H9 (cell line): ENCODE results near the gene PRTN3. TPM values are rescaled to one million over a fixed set of nuclear protein-coding genes. Genes with fewer than 3 reads are reported as not detected.

Experiments used
- DNase-seq: peaks from one replicate; pipeline ENCODE4 v3.0.0-alpha.2; 2017
- H2AFZ ChIP-seq: one replicate; pipeline ENCODE4 v1.6.1; 2013; ENCODE audit warnings: mild to moderate bottlenecking, low read length, control low read depth, moderate library complexity
- H2AK5ac ChIP-seq: 2 replicates; pipeline ENCODE4 v1.6.1; 2013; ENCODE audit warnings: low read length, control low read depth, mixed read lengths; ENCODE audit not compliant: insufficient read length
- H2BK120ac ChIP-seq: one replicate; pipeline ENCODE4 v1.6.1; 2013; ENCODE audit warnings: low read depth, mild to moderate bottlenecking, low read length, control low read depth, inconsistent platforms; ENCODE audit not compliant: poor library complexity, severe bottlenecking
- H2BK12ac ChIP-seq: 2 replicates; pipeline ENCODE4 v1.6.1; 2013; ENCODE audit warnings: low read length, control low read depth, mixed read lengths, low read depth; ENCODE audit not compliant: insufficient read length
- H2BK15ac ChIP-seq: 2 replicates; pipeline ENCODE4 v1.6.1; 2013; ENCODE audit warnings: low read depth, low read length, control low read depth
- H2BK20ac ChIP-seq: one replicate; pipeline ENCODE4 v1.6.1; 2013; ENCODE audit warnings: low read depth, mild to moderate bottlenecking, low read length, control low read depth, inconsistent platforms; ENCODE audit not compliant: poor library complexity, severe bottlenecking
- H2BK5ac ChIP-seq: 2 replicates; pipeline ENCODE4 v1.6.1; 2013; ENCODE audit warnings: low read length, control low read depth, mixed read lengths; ENCODE audit not compliant: insufficient read length
- H3K14ac ChIP-seq: 2 replicates; pipeline ENCODE4 v1.6.1; 2013; ENCODE audit warnings: low read length, control low read depth; ENCODE audit not compliant: insufficient read depth
- H3K18ac ChIP-seq: 2 replicates; pipeline ENCODE4 v1.6.1; 2013; ENCODE audit warnings: low read depth, mild to moderate bottlenecking, mixed read lengths, low read length, control low read depth; ENCODE audit not compliant: insufficient read length
- H3K23ac ChIP-seq: 2 replicates; pipeline ENCODE4 v1.6.1; 2013; ENCODE audit warnings: low read length, control low read depth, mixed read lengths, low read depth; ENCODE audit not compliant: insufficient read length
- H3K23me2 ChIP-seq: 2 replicates; pipeline ENCODE4 v1.6.1; 2013; ENCODE audit warnings: low read depth, mild to moderate bottlenecking, mixed read lengths, low read length, control low read depth; ENCODE audit not compliant: insufficient read length, poor library complexity, severe bottlenecking
- H3K27ac ChIP-seq: 2 replicates; pipeline ENCODE4 v1.5.1; 2013; ENCODE audit warnings: low read length, control low read depth, mixed read lengths, low read depth; ENCODE audit not compliant: insufficient read length
- H3K27me3 ChIP-seq: 2 replicates; pipeline ENCODE4 v1.6.1; 2013; ENCODE audit warnings: low read length, control low read depth, inconsistent platforms; ENCODE audit not compliant: insufficient read depth
- H3K4ac ChIP-seq: 2 replicates; pipeline ENCODE4 v1.6.1; 2013; ENCODE audit warnings: low read depth, mild to moderate bottlenecking, control low read depth, inconsistent platforms, low read length, moderate library complexity
- H3K4me1 ChIP-seq: 2 replicates; pipeline ENCODE4 v1.6.1; 2013; ENCODE audit warnings: low read length, control low read depth, inconsistent platforms; ENCODE audit not compliant: insufficient read depth
- H3K4me2 ChIP-seq: 2 replicates; pipeline ENCODE4 v1.6.1; 2013; ENCODE audit warnings: low read length, control low read depth, mixed read lengths; ENCODE audit not compliant: insufficient read length, insufficient read depth
- H3K56ac ChIP-seq: 2 replicates; pipeline ENCODE4 v1.6.1; 2013; ENCODE audit warnings: low read depth, mild to moderate bottlenecking, mixed read lengths, low read length, control low read depth; ENCODE audit not compliant: insufficient read length
- H3K79me1 ChIP-seq: 2 replicates; pipeline ENCODE4 v1.6.1; 2013; ENCODE audit warnings: low read depth, mild to moderate bottlenecking, moderate library complexity, low read length, control low read depth, inconsistent platforms; ENCODE audit not compliant: insufficient read depth, poor library complexity, severe bottlenecking
- H3K79me2 ChIP-seq: 2 replicates; pipeline ENCODE4 v1.6.1; 2013; ENCODE audit warnings: low read length, control low read depth, inconsistent platforms; ENCODE audit not compliant: insufficient read depth
- H3K9ac ChIP-seq: 2 replicates; pipeline ENCODE4 v1.6.1; 2013; ENCODE audit warnings: low read length, control low read depth, mixed read lengths; ENCODE audit not compliant: insufficient read length; ENCODE audit errors: extremely low read depth
- H3K9me3 ChIP-seq: one replicate; pipeline ENCODE4 v1.6.1; 2013; ENCODE audit warnings: low read depth, low read length, inconsistent platforms; ENCODE audit not compliant: control insufficient read depth
- H3T11ph ChIP-seq: one replicate; pipeline ENCODE4 v1.6.1; 2013; ENCODE audit warnings: mild to moderate bottlenecking, low read length, control low read depth, inconsistent platforms
- H4K20me1 ChIP-seq: one replicate; pipeline ENCODE4 v1.6.1; 2013; ENCODE audit not compliant: control insufficient read depth, insufficient read length, insufficient read depth
- H4K5ac ChIP-seq: 2 replicates; pipeline ENCODE4 v1.6.1; 2013; ENCODE audit warnings: low read depth, mild to moderate bottlenecking, mixed read lengths, low read length, control low read depth; ENCODE audit not compliant: insufficient read length
- H4K8ac ChIP-seq: replicated peaks from 2 replicates; pipeline ENCODE4 v1.6.1; 2013; ENCODE audit warnings: low read length, control low read depth, mixed read lengths, low read depth; ENCODE audit not compliant: insufficient read length
- H4K91ac ChIP-seq: 2 replicates; pipeline ENCODE4 v1.6.1; 2013; ENCODE audit warnings: low read depth, mild to moderate bottlenecking, moderate library complexity, mixed read lengths, low read length, control low read depth; ENCODE audit not compliant: insufficient read length
- H3K27ac Mint-ChIP-seq, 3 experiments: 2 replicates in 2 of 3; 3 replicates in 1 of 3; pipeline ENCODE4 v1.8.0; 2020 to 2021; ENCODE audit warnings: mixed read lengths in 3 of 3, mild to moderate bottlenecking in 1 of 3, moderate library complexity in 1 of 3
- H3K27me3 Mint-ChIP-seq: 2 replicates; pipeline ENCODE4 v1.8.0; 2021; ENCODE audit warnings: low read depth, mild to moderate bottlenecking, moderate library complexity, mixed read lengths
- H3K36me3 Mint-ChIP-seq, 3 experiments: 2 replicates in 2 of 3; 3 replicates in 1 of 3; pipeline ENCODE4 v1.8.0; 2020 to 2021; ENCODE audit warnings: low read depth in 3 of 3, mixed read lengths in 3 of 3; ENCODE audit not compliant: insufficient read depth in 1 of 3
- H3K4me1 Mint-ChIP-seq, 2 experiments: 2 replicates each; pipeline ENCODE4 v1.8.0; 2020; ENCODE audit warnings: mixed read lengths in 2 of 2
- H3K4me3 Mint-ChIP-seq, 2 experiments: 2 replicates in 1 of 2; 3 replicates in 1 of 2; pipeline ENCODE4 v1.8.0; 2020 to 2021; ENCODE audit warnings: mild to moderate bottlenecking in 2 of 2, mixed read lengths in 2 of 2, moderate library complexity in 1 of 2
- H3K9me3 Mint-ChIP-seq, 2 experiments: 2 replicates in 1 of 2; 3 replicates in 1 of 2; pipeline ENCODE4 v1.8.0; 2020; ENCODE audit warnings: mild to moderate bottlenecking in 2 of 2, mixed read lengths in 2 of 2, moderate library complexity in 1 of 2
- CTCF ChIP-seq: fragments of 200-600 bp; sonication (generic); conservative IDR thresholded peaks from 3 replicates; pipeline ENCODE4 v1.8.0; 2021; ENCODE audit warnings: antibody characterized with exemption, mild to moderate bottlenecking
- WGBS: extraction: QIAGEN DNeasy Blood & Tissue Kit; methylation state at CpG from one replicate; pipeline ENCODE4 v1.1.7; 2013; ENCODE audit warnings: missing lambda C conversion rate, low lambda C conversion rate, mixed read lengths; ENCODE audit not compliant: insufficient read length; ENCODE audit errors: extremely low coverage; 5-methylcytosine and 5-hydroxymethylcytosine counted together
- total RNA-seq: library from RNA; stranded (reverse); gene quantifications from 2 replicates; pipeline ENCODE4 v1.2.1, GENCODE V29; 2021

Gene PRTN3
- total RNA-seq, 1 experiment from 2014 or later, result 0.31 TPM

GRCh38 chr19:800360-801029 is 40.3 kb upstream of the PRTN3 start:
- H3K4ac ChIP-seq, result no peak overlapping the region
- no peak overlapping the region for H4K5ac ChIP-seq
- Mint-ChIP-seq H3K4me1 (peaks cover 25 to 39% of the 10 kb centered on the region in 2 experiments), H3K9me3 (no peaks in the 10 kb centered on the region; a peak in 1 of 5 replicates), H3K27ac (peak overlapping the region; percentile 82 to 96 (median 87); a peak in 5 of 7 replicates), H3K36me3 (peaks cover 45 to 63% (median 60%) of the 10 kb centered on the region in 3 experiments; a peak in 6 of 7 replicates), H3K27me3 (no peaks in the 10 kb centered on the region), H3K4me3 (peak overlapping the region; percentile 91 to 93)
- no peak overlapping the region for H4K91ac ChIP-seq
- H2BK12ac ChIP-seq, result no peak overlapping the region
- no peak overlapping the region for H2AFZ ChIP-seq
- H3K56ac ChIP-seq, result no peak overlapping the region
- WGBS, result no CpG with 5 or more reads among the region's 17 CpGs
- H2BK120ac ChIP-seq, result no peak overlapping the region
- H3K14ac ChIP-seq, result no peak overlapping the region
- H3K18ac ChIP-seq, result no peak overlapping the region
- H3K79me2 ChIP-seq, result peaks cover 63% of the 10 kb centered on the region
- no peaks in the 10 kb centered on the region for H3K27me3 ChIP-seq
- no peak overlapping the region for H2BK5ac ChIP-seq
- H3K23ac ChIP-seq, result no peak overlapping the region
- no peak overlapping the region for H2AK5ac ChIP-seq
- no peak overlapping the region for H3K27ac ChIP-seq
- no peak overlapping the region for H2BK20ac ChIP-seq
- peak overlapping the region; percentile 24 for H3K4me2 ChIP-seq
- H2BK15ac ChIP-seq, result no peak overlapping the region
- H3K79me1 ChIP-seq, result peaks cover 8% of the 10 kb centered on the region
- DNase-seq, result no peak
- H4K20me1 ChIP-seq, result peaks cover 4% of the 10 kb centered on the region
- no peak for TF ChIP-seq CTCF
- H3K4me1 ChIP-seq, result no peaks in the 10 kb centered on the region; the same call in 1 of the 2 replicates
- H3T11ph ChIP-seq, result no peak overlapping the region
- H3K9me3 ChIP-seq, result no peaks in the 10 kb centered on the region
- peaks cover 9% of the 10 kb centered on the region for H3K23me2 ChIP-seq
- H4K8ac ChIP-seq, result no peak overlapping the region
- H3K9ac ChIP-seq, result peak overlapping the region; percentile 20
